ENCODE data around the gene AFG3L2.

DNA sequence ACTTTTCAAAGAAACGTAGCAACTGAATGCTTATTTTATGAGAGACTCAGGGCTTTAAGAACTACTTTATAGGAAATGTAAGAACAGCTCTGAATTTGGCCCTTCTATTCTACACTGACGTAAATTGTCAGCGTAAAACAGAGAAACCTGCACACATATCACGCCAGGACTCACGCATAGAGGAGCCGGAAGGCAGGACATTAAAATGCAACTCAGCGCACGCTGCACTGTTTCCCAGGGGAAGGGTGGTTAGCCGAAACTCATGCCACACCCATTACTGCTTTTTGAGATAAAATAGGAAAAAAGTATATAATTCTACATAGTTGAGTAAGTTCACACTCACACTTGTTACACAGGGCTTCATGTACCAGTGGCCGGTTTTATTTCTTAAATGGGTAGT lies 61.5 kb downstream of the AFG3L2 start:
- TF ChIP-seq REST (IDR thresholded peaks at IDR 0.05; ENCODE audit: unreplicated experiment) = no peak
- no peak for TF ChIP-seq POLR2AphosphoS5 (IDR thresholded peaks at IDR 0.05; ENCODE audit: low read depth)
- TF ChIP-seq EZH2phosphoT487 (IDR thresholded peaks at IDR 0.05; ENCODE audit: unreplicated experiment) = no peak
- TF ChIP-seq, protein P1, sequence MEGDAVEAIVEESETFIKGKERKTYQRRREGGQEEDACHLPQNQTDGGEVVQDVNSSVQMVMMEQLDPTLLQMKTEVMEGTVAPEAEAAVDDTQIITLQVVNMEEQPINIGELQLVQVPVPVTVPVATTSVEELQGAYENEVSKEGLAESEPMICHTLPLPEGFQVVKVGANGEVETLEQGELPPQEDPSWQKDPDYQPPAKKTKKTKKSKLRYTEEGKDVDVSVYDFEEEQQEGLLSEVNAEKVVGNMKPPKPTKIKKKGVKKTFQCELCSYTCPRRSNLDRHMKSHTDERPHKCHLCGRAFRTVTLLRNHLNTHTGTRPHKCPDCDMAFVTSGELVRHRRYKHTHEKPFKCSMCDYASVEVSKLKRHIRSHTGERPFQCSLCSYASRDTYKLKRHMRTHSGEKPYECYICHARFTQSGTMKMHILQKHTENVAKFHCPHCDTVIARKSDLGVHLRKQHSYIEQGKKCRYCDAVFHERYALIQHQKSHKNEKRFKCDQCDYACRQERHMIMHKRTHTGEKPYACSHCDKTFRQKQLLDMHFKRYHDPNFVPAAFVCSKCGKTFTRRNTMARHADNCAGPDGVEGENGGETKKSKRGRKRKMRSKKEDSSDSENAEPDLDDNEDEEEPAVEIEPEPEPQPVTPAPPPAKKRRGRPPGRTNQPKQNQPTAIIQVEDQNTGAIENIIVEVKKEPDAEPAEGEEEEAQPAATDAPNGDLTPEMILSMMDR (conservative IDR thresholded peaks at IDR 0.05; ENCODE audit: low read depth in 2 of 2) = no peak
- TF ChIP-seq EZH2 (IDR thresholded peaks at IDR 0.05; ENCODE audit: low read depth, unreplicated experiment) = no peak
- TF ChIP-seq, protein P2, sequence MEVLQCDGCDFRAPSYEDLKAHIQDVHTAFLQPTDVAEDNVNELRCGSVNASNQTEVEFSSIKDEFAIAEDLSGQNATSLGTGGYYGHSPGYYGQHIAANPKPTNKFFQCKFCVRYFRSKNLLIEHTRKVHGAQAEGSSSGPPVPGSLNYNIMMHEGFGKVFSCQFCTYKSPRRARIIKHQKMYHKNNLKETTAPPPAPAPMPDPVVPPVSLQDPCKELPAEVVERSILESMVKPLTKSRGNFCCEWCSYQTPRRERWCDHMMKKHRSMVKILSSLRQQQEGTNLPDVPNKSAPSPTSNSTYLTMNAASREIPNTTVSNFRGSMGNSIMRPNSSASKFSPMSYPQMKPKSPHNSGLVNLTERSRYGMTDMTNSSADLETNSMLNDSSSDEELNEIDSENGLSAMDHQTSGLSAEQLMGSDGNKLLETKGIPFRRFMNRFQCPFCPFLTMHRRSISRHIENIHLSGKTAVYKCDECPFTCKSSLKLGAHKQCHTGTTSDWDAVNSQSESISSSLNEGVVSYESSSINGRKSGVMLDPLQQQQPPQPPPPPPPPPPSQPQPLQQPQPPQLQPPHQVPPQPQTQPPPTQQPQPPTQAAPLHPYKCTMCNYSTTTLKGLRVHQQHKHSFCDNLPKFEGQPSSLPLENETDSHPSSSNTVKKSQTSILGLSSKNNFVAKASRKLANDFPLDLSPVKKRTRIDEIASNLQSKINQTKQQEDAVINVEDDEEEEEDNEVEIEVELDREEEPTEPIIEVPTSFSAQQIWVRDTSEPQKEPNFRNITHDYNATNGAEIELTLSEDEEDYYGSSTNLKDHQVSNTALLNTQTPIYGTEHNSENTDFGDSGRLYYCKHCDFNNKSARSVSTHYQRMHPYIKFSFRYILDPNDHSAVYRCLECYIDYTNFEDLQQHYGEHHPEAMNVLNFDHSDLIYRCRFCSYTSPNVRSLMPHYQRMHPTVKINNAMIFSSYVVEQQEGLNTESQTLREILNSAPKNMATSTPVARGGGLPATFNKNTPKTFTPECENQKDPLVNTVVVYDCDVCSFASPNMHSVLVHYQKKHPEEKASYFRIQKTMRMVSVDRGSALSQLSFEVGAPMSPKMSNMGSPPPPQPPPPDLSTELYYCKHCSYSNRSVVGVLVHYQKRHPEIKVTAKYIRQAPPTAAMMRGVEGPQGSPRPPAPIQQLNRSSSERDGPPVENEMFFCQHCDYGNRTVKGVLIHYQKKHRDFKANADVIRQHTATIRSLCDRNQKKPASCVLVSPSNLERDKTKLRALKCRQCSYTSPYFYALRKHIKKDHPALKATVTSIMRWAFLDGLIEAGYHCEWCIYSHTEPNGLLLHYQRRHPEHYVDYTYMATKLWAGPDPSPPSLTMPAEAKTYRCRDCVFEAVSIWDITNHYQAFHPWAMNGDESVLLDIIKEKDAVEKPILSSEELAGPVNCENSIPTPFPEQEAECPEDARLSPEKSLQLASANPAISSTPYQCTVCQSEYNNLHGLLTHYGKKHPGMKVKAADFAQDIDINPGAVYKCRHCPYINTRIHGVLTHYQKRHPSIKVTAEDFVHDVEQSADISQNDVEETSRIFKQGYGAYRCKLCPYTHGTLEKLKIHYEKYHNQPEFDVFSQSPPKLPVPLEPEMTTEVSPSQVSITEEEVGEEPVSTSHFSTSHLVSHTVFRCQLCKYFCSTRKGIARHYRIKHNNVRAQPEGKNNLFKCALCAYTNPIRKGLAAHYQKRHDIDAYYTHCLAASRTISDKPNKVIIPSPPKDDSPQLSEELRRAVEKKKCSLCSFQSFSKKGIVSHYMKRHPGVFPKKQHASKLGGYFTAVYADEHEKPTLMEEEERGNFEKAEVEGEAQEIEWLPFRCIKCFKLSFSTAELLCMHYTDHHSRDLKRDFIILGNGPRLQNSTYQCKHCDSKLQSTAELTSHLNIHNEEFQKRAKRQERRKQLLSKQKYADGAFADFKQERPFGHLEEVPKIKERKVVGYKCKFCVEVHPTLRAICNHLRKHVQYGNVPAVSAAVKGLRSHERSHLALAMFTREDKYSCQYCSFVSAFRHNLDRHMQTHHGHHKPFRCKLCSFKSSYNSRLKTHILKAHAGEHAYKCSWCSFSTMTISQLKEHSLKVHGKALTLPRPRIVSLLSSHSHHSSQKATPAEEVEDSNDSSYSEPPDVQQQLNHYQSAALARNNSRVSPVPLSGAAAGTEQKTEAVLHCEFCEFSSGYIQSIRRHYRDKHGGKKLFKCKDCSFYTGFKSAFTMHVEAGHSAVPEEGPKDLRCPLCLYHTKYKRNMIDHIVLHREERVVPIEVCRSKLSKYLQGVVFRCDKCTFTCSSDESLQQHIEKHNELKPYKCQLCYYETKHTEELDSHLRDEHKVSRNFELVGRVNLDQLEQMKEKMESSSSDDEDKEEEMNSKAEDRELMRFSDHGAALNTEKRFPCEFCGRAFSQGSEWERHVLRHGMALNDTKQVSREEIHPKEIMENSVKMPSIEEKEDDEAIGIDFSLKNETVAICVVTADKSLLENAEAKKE (CRISPR knock-in tag; IDR thresholded peaks at IDR 0.05) = no peak
- TF ChIP-seq ETS1 (IDR thresholded peaks at IDR 0.05) = no peak
- no peak for TF ChIP-seq ZNF331 (CRISPR knock-in tag; IDR thresholded peaks at IDR 0.05; ENCODE audit: low read depth)
- no peak for TF ChIP-seq STAT1 (IDR thresholded peaks at IDR 0.05; ENCODE audit: unreplicated experiment)
- TF ChIP-seq ZNF114 (CRISPR knock-in tag; IDR thresholded peaks at IDR 0.05) = no peak
- no peak for TF ChIP-seq NANOG (IDR thresholded peaks at IDR 0.05; ENCODE audit: borderline replicate concordance)
- no peak for TF ChIP-seq CREB1 (CRISPR knock-in tag; IDR thresholded peaks at IDR 0.05; ENCODE audit: low read depth)
- TF ChIP-seq JUNB (IDR thresholded peaks at IDR 0.05; ENCODE audit: unreplicated experiment) = no peak
